A673 (cell line): ENCODE data around the gene PDGFC.

Source experiments
- CTCF ChIP-seq: fragments of 300-800, 200-600 bp; sonication (generic); conservative IDR thresholded peaks from 2 replicates; pipeline ENCODE4 v1.5.1; 2017; ENCODE audit warnings: low read depth, mild to moderate bottlenecking, antibody characterized with exemption, low read length, moderate library complexity, mixed read lengths
- EZH2 ChIP-seq: fragments of 200-600 bp; sonication (generic); IDR thresholded peaks from 2 replicates; pipeline ENCODE4 v1.6.1; 2017; ENCODE audit warnings: borderline replicate concordance, low read depth, mild to moderate bottlenecking, mixed read lengths, antibody characterized with exemption, low read length; ENCODE audit not compliant: poor library complexity, severe bottlenecking

GRCh38 chr4:156969101-156969500 lies 2.5 kb downstream of the PDGFC start:
- no peak for TF ChIP-seq CTCF
- TF ChIP-seq EZH2, result no peak
